ENCODE results near the gene SRSF9.
A peak's percentile ranks its signal among the peaks of the same experiment; 100 is the strongest.
"Not testable (repeated sequence)": the region's sequence is repeated elsewhere in the genome, so short reads cannot be mapped to it uniquely, and the experiment has no call there.

SRSF9 gene, protein sequence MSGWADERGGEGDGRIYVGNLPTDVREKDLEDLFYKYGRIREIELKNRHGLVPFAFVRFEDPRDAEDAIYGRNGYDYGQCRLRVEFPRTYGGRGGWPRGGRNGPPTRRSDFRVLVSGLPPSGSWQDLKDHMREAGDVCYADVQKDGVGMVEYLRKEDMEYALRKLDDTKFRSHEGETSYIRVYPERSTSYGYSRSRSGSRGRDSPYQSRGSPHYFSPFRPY

DNA sequence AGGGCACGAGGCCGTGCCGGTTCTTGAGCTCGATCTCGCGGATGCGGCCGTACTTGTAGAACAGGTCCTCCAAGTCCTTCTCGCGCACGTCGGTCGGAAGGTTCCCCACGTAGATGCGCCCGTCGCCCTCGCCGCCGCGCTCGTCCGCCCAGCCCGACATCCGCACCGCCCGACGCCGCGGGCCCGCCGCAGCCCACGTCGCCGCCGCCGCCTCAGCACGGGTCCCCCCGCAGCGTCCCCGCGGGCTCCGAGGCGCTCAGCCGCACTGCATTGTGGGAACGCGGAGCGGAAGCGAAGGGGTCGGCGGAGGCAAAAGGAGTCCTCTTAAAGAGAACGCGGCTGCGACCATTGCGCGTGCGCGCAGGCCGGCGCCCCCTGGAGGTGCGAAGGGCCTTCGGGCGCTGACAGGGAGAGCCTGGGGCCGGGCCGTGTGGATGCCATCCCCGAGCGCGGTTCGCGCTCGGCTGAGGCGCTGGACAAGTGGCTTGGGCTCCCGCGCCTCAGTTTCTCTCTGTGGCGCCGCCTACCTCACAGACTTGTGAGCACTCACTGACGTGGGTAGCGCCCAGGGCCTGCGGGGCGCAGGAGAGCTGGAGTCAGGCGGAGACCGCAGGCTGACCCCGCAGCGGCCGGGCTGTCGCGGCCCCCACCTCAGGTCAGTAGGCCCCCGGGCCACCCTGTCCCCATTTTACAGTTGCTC, at the start of gene SRSF9:
TSS of gene SRSF9 (minus strand) at position 299 of the 700 bp plus-strand sequence. CDS start at position 160, 139 bp downstream.
- DNase-seq, result peak; percentile 99

DNA sequence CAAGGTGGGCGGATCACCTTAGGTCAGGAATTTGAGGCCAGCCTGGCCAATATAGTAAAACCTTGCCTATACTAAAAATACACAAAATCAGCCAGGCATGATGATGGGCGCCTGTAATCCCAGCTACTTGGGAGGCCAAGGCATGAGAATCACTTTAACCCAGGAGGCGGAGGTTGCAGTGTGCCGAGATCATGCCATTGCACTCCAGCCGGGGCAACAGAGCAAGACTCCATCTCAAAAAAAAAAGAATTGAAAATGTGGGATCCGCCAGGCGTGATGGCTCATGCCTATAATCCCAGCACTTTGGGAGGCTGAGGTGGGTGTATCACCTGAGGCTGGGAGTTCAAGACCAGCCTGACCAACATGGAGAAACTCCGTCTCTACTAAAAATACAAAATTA, 49.8 kb upstream of the SRSF9 start:
- not testable (repeated sequence) for DNase-seq

DNA sequence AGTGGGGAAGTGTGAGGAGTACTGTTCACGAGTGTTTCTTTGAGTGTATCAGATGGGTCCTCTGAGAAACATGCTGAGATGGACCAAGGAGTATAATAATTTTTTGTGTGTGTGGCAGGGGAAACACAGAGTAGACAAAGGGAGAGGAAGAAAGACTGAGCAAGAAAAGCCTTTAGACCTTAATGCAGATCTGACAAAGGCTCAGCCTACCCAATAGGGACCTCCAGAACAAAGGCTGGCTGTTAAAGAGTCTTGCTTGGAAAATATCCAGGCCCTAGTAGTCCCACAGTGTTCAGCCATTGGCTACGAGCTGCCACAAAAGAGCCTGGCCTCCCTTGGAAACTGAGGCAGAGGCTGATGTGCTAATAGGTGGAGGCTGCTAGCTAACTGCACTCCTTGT, 45.9 kb upstream of the SRSF9 start:
- no peak for DNase-seq

DNA sequence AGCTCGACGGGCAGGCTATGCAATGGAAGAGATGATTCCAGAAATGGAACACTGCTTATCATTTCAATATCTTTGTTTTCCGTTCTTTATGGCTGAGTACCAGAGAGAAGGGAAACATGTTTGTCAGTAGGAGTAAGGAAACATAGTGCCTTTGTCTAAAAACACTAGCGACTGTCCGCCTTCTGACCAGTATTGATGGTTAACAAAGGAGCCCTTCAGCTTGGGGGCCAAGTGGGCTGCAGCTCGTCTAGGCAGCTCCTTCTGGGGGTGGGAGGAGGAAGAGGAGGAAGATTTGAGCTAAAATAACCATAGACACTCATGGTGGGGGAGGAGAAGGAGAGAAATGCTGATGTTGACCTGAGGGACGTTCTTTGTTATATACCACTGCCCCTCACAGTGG, 44.5 kb upstream of the SRSF9 start:
- no peak for DNase-seq

DNA sequence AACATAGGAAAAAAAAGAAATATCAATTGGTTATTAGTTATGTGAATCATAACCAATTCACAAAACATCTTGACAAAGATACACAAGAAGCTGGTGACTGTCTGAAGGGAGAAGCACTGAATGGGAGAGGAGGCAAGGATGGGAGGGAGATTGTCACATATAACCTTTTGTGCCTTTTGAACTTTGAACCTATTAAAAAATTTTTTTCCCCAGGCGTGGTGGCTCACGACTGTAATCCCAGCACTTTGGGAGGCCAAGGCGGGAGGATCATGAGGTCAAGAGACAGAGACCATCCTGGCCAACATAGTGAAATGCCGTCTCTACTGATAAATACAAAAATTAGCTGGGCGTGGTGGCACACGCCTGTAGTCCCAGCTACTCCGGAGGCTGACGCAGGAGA, 39.0 kb upstream of the SRSF9 start:
- DNase-seq, result no peak

DNA sequence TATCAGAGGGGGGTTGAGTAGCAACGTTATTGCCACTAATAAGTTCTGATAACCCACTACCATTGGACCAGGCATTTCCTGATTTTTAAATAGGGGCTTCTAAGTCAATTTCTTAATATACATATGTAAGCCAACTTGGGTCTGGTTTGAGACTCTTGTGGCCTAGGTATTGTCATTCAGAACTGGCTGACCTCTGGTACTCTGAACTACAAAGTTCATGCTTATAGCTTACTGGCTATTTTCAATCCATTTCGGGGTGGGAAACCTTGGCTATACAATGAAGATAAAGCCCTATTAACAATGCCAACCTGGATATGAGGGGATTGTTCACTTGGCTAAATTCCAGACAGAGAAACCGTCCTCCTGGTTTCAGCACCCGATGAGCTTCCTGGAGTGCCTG, 35.0 kb upstream of the SRSF9 start:
- no peak for DNase-seq

DNA sequence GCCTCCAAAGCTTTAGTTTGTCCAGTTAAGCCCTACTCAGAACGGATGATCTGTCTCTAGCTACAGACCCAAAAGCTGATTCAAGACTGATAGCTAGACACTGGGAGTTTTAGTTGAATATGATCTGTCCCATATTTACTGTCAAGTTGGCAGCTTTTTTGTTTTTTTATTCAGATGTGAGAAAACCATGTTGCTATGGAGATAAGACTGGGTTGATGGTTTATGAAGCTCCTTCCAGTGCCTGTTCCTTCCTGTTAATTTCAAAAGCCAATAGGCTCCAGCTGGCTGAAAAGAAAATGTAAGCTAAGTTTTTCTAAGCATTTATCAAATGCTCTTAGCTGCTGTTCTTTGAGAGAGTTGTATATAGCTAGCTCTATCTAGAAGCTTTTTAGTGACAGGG, 31.0 kb upstream of the SRSF9 start:
- no peak for DNase-seq

DNA sequence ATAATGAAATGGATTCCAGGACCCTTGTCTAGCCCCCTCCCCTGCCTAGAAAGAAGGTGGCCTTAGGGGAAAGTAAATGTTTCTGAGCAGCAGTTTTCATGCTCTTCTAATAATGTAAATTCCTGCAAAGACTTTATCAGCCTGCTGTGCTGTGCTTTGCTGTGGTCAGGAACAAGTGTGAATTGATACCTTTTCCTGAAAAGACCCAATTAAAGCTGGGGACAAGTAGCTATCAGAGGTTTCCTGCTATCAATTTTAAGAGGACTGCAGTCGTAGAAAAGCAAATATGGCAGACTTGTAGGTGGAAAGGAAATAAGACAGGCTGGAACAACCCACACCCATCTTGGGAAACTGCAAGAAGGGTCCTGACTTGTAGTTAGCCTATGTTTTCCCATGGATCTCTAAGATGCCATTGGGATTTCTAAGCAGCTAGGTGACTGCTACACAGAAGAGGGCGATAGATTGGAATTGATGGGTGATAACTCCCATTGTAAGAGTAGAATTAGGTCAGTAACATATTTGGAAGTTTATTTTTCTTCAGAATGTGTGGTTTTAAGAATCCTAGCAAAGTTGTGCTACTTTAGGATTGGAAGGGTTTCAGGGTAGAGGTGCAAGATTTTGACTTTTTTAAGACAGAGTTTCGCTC, 29.4 kb upstream of the SRSF9 start:
- DNase-seq, result no peak

DNA sequence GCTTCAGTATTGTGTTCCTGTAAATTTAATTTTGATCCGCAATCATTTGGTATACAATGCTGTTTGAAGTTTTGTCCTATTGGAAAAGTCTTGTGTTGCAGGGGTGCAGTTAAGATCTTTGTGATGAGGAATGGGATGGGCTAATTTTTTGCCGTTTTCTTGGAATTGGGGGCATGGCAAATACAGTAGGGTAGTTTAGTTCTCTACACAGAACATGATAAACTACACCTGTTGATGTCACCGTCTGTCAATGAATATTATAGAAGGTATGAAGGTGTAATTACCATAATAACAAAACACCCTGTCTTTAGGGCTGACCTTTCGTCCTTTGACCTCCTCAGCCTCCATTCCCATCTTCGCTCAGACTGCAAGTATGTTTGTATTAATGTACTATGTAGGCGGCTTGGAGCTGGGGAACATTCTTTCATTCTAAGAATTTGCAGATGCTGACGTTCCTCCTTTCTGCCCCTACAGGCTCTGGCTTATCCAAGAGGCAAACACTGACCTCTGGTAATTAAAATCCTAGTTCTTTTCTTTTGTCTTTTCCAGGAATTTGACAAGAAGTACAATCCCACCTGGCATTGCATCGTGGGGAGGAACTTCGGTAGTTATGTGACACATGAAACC, 28.1 kb upstream of the SRSF9 start:
- no peak for DNase-seq

DNA sequence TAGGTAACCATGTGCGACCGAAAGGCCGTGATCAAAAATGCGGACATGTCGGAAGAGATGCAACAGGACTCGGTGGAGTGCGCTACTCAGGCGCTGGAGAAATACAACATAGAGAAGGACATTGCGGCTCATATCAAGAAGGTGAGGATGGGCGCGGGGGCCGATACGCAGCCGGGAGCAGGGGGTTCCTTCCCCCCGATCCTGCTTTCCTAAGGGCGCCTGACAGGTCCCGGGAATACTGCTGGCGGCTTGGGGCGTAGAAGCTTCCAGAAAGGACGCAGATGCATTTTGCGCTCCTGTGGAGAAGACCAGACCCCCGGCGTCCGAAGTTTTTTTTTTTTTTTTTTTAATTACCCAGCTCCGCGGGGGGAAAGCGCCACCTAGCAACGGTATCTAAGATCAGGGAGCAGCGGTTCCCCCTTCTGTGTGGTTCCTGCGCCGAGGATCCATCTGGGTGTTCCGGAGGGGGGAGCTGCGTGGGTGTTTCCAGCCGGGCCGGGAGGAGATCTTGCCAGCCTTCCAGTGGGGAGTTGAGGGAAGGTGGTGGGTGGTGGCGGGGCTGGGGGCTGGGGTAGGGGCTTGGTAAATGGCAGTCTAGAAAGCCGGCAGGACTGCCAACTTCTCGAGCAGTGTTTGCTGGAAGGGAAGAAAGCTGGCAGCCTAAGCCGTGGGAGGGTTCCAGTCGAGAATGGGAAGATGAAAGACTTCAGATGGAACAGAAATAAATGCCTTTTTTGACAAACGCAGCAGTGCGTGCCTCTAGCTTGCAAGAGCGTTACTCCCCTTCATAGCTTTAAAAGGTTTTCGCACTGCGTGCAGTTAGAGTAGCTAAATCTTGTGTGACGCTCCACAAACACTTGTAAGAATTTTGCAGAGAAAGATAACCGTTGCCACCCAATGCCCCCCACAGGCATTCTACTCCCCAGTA, 27.1 kb upstream of the SRSF9 start:
- peak; percentile 39 for DNase-seq

DNA sequence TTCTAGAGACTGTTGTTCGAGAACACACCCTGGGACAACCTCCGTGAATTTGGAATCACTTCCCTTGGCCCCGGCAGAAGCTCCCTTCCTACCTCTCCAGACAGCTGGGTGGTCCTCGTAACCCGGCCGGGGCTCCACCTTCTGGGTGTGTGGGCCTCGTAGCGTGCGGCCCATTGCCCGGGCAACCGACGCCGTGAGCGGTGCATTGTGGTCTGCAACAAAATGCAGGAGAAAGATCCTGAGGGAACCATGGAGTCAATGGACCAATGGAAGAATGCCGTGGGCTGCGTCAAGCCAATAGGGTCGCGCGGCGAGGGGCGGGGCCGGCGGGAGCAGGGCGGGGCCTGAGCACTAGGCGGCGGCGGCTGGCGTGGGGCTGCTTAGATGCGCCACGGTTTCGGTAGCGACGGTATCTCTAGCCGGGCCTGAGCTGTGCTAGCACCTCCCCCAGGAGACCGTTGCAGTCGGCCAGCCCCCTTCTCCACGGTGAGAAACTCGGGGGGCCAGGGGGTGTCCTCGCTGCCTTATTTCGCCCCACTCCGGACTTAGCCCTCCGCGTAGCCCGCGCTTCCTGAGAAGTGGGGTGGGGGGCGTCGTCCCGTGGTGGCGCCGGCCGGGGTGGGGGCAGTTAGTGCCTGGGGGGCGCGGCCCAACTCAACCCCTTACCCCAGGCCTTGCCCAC, 26.3 kb upstream of the SRSF9 start, which contains the start of gene DYNLL1:
TSS of gene DYNLL1 (plus strand) at position 383 of the 682 bp plus-strand sequence. CDS start 309 bp downstream, outside the sequence.
- DNase-seq, result peak; percentile 98

DNA sequence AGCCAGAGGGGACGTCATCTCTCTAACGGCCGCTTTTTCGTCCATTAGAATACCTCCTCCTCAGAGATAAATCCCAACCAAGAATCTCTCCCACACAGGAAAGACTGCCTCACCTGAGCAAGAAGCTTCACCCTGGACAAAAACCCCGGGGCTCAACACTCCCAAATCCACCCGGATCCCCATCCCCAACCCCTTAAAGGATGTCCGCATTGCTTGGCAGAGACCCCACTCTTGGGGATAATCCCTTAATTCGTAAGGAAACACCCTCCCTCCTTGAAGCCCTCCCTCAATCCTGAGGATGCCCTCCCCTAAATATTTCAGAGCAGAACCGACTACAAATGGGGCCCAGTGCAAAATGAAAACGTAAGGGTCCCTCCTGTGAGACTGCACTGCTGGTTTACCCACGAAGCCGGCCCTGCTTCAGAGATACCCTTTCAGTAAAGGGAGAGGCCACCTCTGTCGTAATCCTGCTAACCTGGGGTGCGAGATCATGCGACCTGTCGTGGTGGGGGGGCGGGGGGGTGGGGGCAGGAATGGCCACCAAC, 25.7 kb upstream of the SRSF9 start:
- no peak for DNase-seq

DNA sequence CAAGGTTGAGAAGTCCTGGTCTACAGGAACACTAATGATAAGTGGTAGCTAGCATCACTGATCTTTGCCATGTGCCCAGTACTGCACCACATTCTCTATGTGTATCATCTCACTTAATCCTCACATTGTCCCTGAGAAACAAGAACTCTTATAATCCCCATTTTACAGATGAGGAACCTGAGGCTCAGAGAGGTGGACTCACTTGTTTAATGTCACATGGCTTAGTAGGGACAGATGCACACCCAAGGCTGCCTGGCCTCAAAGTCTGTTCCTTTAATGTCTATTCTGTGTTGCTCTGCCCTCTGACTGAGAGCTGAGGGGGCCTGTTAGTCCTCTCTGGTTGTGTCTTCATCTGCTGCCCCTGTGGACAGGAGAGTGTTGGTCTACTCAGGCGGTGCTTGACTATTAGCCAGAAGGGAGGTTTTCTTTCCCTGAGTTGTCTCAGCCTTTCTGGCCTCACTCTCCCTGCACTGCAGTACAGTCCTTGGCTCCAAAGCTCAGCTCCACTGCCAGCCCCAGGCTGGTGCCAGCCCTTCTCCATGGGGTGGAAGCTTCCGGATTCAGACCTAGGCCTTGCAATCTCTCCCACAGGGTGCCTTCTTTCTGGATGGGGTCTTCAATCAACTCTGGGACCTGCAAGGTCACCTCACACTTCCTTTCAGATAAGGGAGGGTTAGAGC, 21.4 kb upstream of the SRSF9 start:
- no peak for DNase-seq

DNA sequence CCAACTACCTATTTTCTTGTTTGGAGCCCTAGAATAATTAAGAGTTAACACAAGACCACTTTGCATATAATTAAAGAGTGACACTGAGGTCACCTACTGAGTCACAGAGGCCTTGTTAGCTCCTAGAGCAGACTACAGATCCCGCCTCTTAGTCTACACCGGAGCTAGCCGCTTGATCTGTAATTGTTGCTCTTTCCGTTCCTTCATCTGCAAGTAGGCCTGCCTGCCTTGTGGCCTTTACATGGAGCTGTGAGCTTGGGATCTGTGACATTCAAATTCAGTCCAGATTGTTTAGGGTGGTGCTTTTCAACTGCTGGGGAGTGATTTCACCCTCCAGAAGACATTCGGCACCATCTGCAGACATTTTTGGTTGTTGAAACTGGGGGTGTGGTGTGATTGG, 20.8 kb upstream of the SRSF9 start:
- DNase-seq, result no peak

DNA sequence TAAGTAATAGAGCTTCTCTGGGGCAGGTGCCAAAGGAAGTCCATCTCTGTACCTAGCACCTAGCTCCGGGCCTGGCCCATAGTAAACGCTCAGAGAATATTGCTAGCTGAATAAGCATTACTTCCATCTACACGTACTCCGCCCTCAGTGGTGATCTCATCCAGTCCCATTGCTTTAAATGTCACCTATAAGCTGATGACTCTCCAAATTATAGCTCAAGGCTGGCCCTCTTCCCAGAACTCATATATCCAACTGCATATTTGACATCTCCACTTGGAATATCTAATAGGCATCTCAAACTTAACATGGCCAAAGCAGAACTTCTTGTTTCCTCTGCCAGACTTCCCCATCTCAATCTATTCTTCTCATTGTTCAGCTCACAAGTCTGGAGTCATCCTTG, 19.5 kb upstream of the SRSF9 start:
- no peak for DNase-seq

DNA sequence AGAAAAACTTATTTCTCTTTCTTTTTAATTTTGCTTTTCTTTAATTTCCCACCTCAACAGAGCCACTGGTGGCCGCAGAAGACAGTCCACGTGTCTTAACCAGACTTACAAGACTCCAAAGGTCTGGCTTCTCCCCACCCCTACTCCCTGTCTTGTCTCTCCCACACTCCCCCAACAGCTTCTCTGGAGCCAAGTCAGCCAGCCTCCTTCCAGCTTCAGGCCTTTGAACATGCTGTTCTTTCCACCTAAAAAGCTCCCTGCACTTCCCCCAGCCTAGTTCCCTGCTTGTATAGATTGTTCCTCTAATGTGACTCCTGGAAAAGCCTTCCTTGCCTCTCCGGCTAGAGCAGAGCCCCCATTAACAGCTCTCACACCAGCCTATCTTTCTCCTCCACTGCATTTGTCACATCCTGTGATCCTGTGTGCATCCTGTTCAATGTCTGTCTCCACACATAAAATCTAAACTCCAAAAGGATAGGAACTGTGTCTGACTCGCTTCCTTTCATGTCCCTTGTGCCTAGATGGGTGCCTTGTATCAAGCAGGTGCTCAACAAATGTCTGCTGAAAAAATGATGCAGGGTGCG, 18.6 kb upstream of the SRSF9 start:
- no peak for DNase-seq

DNA sequence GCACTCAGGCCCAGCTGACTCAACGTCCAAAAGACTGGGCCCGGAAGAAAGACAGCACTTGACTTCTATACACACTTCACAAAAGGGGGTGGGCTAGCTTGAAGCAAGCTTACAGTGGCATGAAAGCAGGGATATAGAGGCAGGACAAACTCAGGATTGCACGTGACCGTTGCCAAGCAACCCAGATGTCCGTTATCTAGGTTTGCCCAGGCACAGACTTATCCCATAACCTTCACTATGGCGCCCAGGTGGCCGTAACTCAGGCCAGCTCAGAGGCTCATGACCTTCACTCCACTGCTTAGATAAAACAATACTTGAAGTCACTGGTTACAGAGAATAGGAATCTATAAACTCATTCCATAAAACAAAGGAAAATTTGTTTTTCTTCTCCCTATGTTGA, 18.0 kb upstream of the SRSF9 start:
- DNase-seq, result not testable (repeated sequence)

DNA sequence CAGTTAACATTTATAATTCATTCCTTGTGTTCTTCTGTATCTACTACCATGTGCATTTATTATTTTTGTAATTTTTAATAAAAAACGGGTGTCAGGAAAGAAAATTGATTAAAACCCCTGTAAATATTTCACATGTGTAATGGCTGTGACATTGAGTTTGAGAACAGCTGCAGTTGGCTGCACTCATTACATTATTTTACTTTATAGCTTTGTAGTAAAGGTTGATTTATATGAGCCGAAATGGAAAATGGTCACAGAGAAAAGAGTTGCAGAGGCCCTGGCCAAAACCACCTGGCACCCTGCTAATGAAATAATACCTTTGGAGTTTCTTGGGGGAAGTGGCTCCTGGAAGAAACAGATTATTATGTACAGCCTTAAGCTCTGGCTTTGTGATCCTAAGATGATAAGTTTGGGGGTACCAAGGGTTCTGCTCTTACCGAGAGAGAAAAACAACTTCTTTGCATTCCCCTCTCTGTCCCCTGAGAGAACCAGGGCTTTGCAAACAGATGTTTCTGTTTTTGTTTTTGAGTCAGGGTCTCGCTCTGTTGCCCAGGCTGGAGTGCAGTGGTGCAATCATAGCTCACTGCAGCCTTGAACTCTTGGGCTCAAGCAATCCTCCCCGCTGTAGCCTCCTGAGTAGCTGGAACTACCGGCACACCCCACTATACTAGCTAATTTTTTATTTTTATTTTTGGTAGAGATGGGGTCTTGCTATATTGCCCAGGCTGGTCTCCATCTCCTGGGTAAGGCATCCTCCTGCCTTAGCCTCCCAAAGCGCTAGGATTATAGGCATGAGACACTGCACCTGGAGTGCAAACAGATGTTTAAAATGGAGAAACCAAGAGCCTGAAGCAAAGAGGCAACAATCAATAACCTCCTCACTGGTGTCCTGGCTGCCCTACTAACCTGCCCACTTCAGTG, 16.7 kb upstream of the SRSF9 start:
- DNase-seq, result no peak

DNA sequence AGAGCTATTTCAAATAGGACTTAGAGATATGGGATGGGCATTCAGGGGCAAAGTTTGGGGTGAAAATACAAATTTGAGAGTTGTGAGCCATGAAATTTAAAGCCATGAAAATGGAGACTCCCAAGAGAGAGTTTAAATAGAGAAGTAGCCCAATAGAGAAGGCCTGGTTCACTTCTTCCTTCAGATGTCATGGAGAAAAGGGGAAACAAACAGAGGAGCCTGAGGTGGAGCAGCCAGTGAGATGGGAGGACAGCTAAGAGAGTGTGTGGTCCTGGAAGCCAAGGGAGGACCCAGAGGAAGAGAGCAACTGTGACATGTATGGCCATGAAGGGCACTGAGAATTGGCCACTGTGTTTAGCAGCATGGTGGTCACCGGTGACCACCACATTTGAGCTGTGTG, 14.1 kb upstream of the SRSF9 start:
- no peak for DNase-seq

All from activated CD4-positive, CD25-positive, alpha-beta regulatory T cell treated with anti-CD3 and anti-CD28 coated beads, Interleukin-2, amount 50 U/mL, for 72 hours (primary cell).